Measurements from ENCODE around the gene CACNB2. TPM values are rescaled to one million over a fixed set of nuclear protein-coding genes. Genes with fewer than 3 reads are reported as not detected.
"Not testable (repeated sequence)": the region's sequence is repeated elsewhere in the genome, so short reads cannot be mapped to it uniquely, and the experiment has no call there.

Gene CACNB2
- total RNA-seq, 2 experiments from 2014 or later: not detected

- ChIA-PET POLR2A (no interaction called here), CTCF (interaction anchor here (0.6 kb wide), 1 partner anchor 495 kb away, joined by 3 read pairs; no protein-coding TSS in a partner anchor)
- no peak for DNase-seq
- H3K4me1 Mint-ChIP-seq: no peaks in the 10 kb centered on the region
- H3K27me3 Mint-ChIP-seq: peaks cover 2% of the 10 kb centered on the region
- no peak overlapping the region for H3K27ac Mint-ChIP-seq
- no peaks in the 10 kb centered on the region for H3K36me3 Mint-ChIP-seq (ENCODE audit: low read depth)
- H3K9me3 Mint-ChIP-seq: no peaks in the 10 kb centered on the region
- no peak overlapping the region for H3K4me3 Mint-ChIP-seq
Observed at GRCh38 chr10:18429335-18429734, 289.1 kb downstream of the CACNB2 start.

GRCh38 chr10:18436902-18437301, 296.7 kb downstream of the CACNB2 start:
- CTCF ChIA-PET: no interaction called here
- H3K4me1 Mint-ChIP-seq: no peaks in the 10 kb centered on the region

GRCh38 chr10:18437486-18437885, 297.3 kb downstream of the CACNB2 start:
- H3K27ac Mint-ChIP-seq: no peak overlapping the region
- ChIA-PET POLR2A (no interaction called here), CTCF (no interaction called here)
- H3K4me1 Mint-ChIP-seq: no peaks in the 10 kb centered on the region
- no peak overlapping the region for H3K4me3 Mint-ChIP-seq
- no peak for DNase-seq
- no peaks in the 10 kb centered on the region for H3K36me3 Mint-ChIP-seq (ENCODE audit: low read depth)
- no peaks in the 10 kb centered on the region for H3K9me3 Mint-ChIP-seq
- H3K27me3 Mint-ChIP-seq: no peaks in the 10 kb centered on the region

More at GRCh38 chr10:18436902-18437301, 296.7 kb downstream of the CACNB2 start:
- Mint-ChIP-seq H3K9me3 (no peaks in the 10 kb centered on the region), H3K27ac (no peak overlapping the region), H3K27me3 (no peaks in the 10 kb centered on the region), H3K36me3 (ENCODE audit: low read depth) (no peaks in the 10 kb centered on the region), H3K4me3 (no peak overlapping the region)
- POLR2A ChIA-PET: no interaction called here
- DNase-seq: no peak

- Mint-ChIP-seq H3K36me3 (ENCODE audit: low read depth) (no peaks in the 10 kb centered on the region), H3K27ac (no peak overlapping the region), H3K27me3 (no peaks in the 10 kb centered on the region), H3K9me3 (no peaks in the 10 kb centered on the region), H3K4me1 (no peaks in the 10 kb centered on the region), H3K4me3 (no peak overlapping the region)
- no peak for DNase-seq
- POLR2A ChIA-PET: no interaction called here
- CTCF ChIA-PET: no interaction called here
Observed at GRCh38 chr10:18438361-18439126, 298.3 kb downstream of the CACNB2 start.

- DNase-seq: no peak
- ChIA-PET CTCF (no interaction called here), POLR2A (no interaction called here)
- Mint-ChIP-seq H3K27me3 (no peaks in the 10 kb centered on the region), H3K27ac (no peak overlapping the region), H3K9me3 (no peaks in the 10 kb centered on the region), H3K4me3 (no peak overlapping the region), H3K4me1 (no peaks in the 10 kb centered on the region), H3K36me3 (ENCODE audit: low read depth) (no peaks in the 10 kb centered on the region)
Observed at GRCh38 chr10:18439601-18440000, 299.4 kb downstream of the CACNB2 start.

- CTCF ChIA-PET: not testable (repeated sequence)
Observed at GRCh38 chr10:18445635-18446034, 305.4 kb downstream of the CACNB2 start.

GRCh38 chr10:18446205-18446604, 306.0 kb downstream of the CACNB2 start:
- H3K27me3 Mint-ChIP-seq: no peaks in the 10 kb centered on the region
- no peaks in the 10 kb centered on the region for H3K4me1 Mint-ChIP-seq
- H3K27ac Mint-ChIP-seq: no peak overlapping the region
- H3K4me3 Mint-ChIP-seq: no peak overlapping the region
- CTCF ChIA-PET: no interaction called here
- POLR2A ChIA-PET: no interaction called here
- DNase-seq: no peak
- no peaks in the 10 kb centered on the region for H3K9me3 Mint-ChIP-seq
- no peaks in the 10 kb centered on the region for H3K36me3 Mint-ChIP-seq (ENCODE audit: low read depth)

More at GRCh38 chr10:18445635-18446034, 305.4 kb downstream of the CACNB2 start:
- H3K4me1 Mint-ChIP-seq; H3K27ac Mint-ChIP-seq; H3K36me3 Mint-ChIP-seq (ENCODE audit: low read depth); POLR2A ChIA-PET; H3K9me3 Mint-ChIP-seq; DNase-seq; H3K4me3 Mint-ChIP-seq; H3K27me3 Mint-ChIP-seq: not testable (repeated sequence)

GRCh38 chr10:18449611-18450026, 309.4 kb downstream of the CACNB2 start:
- Mint-ChIP-seq H3K36me3 (ENCODE audit: low read depth) (no peaks in the 10 kb centered on the region), H3K4me1 (no peaks in the 10 kb centered on the region), H3K27ac (no peak overlapping the region), H3K9me3 (no peaks in the 10 kb centered on the region), H3K4me3 (no peak overlapping the region), H3K27me3 (no peaks in the 10 kb centered on the region)
- CTCF ChIA-PET: no interaction called here
- POLR2A ChIA-PET: no interaction called here
- DNase-seq: no peak

GRCh38 chr10:18450298-18450697, 310.1 kb downstream of the CACNB2 start:
- Mint-ChIP-seq H3K9me3 (no peaks in the 10 kb centered on the region), H3K36me3 (ENCODE audit: low read depth) (no peaks in the 10 kb centered on the region), H3K4me3 (no peak overlapping the region), H3K27ac (no peak overlapping the region), H3K27me3 (no peaks in the 10 kb centered on the region), H3K4me1 (peaks cover 2% of the 10 kb centered on the region)
- ChIA-PET CTCF (no interaction called here), POLR2A (no interaction called here)
- no peak for DNase-seq

- Mint-ChIP-seq H3K9me3 (no peaks in the 10 kb centered on the region), H3K27me3 (no peaks in the 10 kb centered on the region), H3K36me3 (ENCODE audit: low read depth) (no peaks in the 10 kb centered on the region), H3K4me3 (no peak overlapping the region), H3K27ac (no peak overlapping the region), H3K4me1 (peaks cover 4% of the 10 kb centered on the region)
- no peak for DNase-seq
- CTCF ChIA-PET: interaction anchor here (0.6 kb wide), 1 partner anchor 1088 kb away, joined by 3 read pairs; no protein-coding TSS in a partner anchor
- POLR2A ChIA-PET: no interaction called here
Observed at GRCh38 chr10:18455086-18455884, 315.1 kb downstream of the CACNB2 start.

GRCh38 chr10:18456984-18457383, 316.8 kb downstream of the CACNB2 start:
- CTCF ChIA-PET: no interaction called here
- Mint-ChIP-seq H3K9me3 (no peaks in the 10 kb centered on the region), H3K27ac (no peak overlapping the region), H3K36me3 (ENCODE audit: low read depth) (no peaks in the 10 kb centered on the region), H3K27me3 (no peaks in the 10 kb centered on the region), H3K4me3 (no peak overlapping the region), H3K4me1 (peaks cover 4% of the 10 kb centered on the region)
- POLR2A ChIA-PET: no interaction called here
- DNase-seq: no peak

GRCh38 chr10:18460032-18460431, 319.8 kb downstream of the CACNB2 start:
- POLR2A ChIA-PET: no interaction called here
- no peak for DNase-seq
- Mint-ChIP-seq H3K27me3 (peaks cover 2% of the 10 kb centered on the region), H3K4me1 (peaks cover 4% of the 10 kb centered on the region), H3K27ac (no peak overlapping the region), H3K4me3 (no peak overlapping the region), H3K36me3 (ENCODE audit: low read depth) (no peaks in the 10 kb centered on the region), H3K9me3 (no peaks in the 10 kb centered on the region)
- CTCF ChIA-PET: no interaction called here

GRCh38 chr10:18463673-18464211, 323.5 kb downstream of the CACNB2 start:
- POLR2A ChIA-PET: no interaction called here

More at GRCh38 chr10:18463673-18464211, 323.5 kb downstream of the CACNB2 start:
- no peaks in the 10 kb centered on the region for H3K9me3 Mint-ChIP-seq
- peaks cover 2% of the 10 kb centered on the region for H3K27me3 Mint-ChIP-seq
- no peak overlapping the region for H3K27ac Mint-ChIP-seq
- no peak overlapping the region for H3K4me3 Mint-ChIP-seq
- no peak for DNase-seq
- no peaks in the 10 kb centered on the region for H3K36me3 Mint-ChIP-seq (ENCODE audit: low read depth)
- CTCF ChIA-PET: interaction anchor here (1.3 kb wide), 1 partner anchor 30 kb away, joined by 3 read pairs; no protein-coding TSS in a partner anchor
- no peaks in the 10 kb centered on the region for H3K4me1 Mint-ChIP-seq

All from activated CD4-positive, alpha-beta T cell treated with anti-CD3 and anti-CD28 coated beads, Interleukin-2, amount 10 ng/mL, durations not matched to agents 7 days and 5 days (primary cell).